ENCODE measurements around the gene VPS37C.

DNA sequence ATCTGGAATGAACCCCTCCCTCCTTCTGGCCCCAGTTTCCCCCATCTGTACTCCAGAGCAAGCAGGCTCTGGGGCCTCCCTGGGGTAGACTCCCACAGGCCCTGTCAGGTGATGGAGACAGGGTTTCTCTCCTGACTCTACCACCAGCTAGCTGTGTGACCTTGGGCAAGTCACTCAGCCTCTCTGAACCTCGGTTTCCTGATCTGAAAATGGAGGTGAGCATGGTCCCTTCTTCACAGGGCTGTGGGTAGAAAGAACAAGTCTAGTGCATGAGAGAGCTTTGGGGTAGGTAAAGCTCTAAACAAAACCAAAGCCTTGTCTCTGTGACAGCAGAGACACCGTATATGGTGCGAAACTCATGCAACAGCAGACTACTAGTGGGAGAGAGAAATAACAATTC is 53.3 kb downstream of the VPS37C start:
- TF ChIP-seq, protein P1, sequence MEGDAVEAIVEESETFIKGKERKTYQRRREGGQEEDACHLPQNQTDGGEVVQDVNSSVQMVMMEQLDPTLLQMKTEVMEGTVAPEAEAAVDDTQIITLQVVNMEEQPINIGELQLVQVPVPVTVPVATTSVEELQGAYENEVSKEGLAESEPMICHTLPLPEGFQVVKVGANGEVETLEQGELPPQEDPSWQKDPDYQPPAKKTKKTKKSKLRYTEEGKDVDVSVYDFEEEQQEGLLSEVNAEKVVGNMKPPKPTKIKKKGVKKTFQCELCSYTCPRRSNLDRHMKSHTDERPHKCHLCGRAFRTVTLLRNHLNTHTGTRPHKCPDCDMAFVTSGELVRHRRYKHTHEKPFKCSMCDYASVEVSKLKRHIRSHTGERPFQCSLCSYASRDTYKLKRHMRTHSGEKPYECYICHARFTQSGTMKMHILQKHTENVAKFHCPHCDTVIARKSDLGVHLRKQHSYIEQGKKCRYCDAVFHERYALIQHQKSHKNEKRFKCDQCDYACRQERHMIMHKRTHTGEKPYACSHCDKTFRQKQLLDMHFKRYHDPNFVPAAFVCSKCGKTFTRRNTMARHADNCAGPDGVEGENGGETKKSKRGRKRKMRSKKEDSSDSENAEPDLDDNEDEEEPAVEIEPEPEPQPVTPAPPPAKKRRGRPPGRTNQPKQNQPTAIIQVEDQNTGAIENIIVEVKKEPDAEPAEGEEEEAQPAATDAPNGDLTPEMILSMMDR (IDR thresholded peaks at IDR 0.05): no peak
- TF ChIP-seq POLR2A (IDR thresholded peaks at IDR 0.05; ENCODE audit: low read length): no peak
- TF ChIP-seq, protein P2, sequence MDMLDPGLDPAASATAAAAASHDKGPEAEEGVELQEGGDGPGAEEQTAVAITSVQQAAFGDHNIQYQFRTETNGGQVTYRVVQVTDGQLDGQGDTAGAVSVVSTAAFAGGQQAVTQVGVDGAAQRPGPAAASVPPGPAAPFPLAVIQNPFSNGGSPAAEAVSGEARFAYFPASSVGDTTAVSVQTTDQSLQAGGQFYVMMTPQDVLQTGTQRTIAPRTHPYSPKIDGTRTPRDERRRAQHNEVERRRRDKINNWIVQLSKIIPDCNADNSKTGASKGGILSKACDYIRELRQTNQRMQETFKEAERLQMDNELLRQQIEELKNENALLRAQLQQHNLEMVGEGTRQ (IDR thresholded peaks at IDR 0.05): no peak
- TF ChIP-seq HES2 (IDR thresholded peaks at IDR 0.05): no peak
- TF ChIP-seq RCOR1 (IDR thresholded peaks at IDR 0.05; ENCODE audit: low read depth, low read length): no peak
